ENCODE results near the gene LSM7.

DNA sequence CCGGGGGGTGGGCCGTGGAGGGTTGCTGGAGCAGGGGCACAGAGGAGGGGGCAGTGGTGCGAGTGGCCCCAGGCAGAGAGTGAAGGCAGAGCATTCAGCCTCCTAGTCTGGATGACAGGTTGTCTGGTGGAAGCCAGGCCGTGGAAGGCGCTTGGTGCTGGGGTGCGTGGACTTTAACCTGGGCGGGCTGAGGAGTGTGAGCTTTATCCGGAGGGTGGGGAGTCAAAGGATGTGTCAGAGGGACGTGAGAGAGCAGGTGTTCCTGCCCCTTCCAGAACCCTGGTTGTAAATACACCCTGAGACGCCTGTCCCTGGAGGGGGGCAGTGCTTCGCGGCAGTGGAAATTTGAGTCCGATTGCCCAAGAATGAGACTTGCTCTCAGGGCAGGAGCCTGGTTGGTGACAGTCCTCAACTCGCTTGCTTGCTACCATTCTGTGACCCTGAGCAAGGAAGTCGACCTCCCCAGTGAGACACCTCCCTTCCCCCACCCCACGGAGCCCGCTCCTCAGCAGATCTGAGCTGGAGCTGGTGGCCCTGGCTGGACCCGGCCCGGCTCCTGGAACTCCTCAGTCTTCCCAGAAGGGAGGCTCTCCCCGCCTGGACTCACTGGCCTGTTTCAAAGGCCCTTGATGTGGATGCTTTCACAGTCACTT, 2.4 kb upstream of the LSM7 start:
- no peak for TF ChIP-seq RAD21 (CRISPR knock-in tag; IDR thresholded peaks at IDR 0.05)
- peak; percentile 74; the same call in 1 of the 2 replicates for TF ChIP-seq CEBPB (IDR thresholded peaks at IDR 0.05; ENCODE audit: borderline replicate concordance, low read depth, low read length)
- peak in 1 of 2 experiments; percentile 88; a peak in 2 of 4 replicates for TF ChIP-seq POLR2A (IDR thresholded peaks at IDR 0.05; ENCODE audit: insufficient read depth in 1 of 2, low read depth in 2 of 2, low read length in 2 of 2)
- no peak for TF ChIP-seq FIP1L1 (IDR thresholded peaks at IDR 0.05; ENCODE audit: borderline replicate concordance, insufficient read depth, low read depth, low read length)
- TF ChIP-seq, protein P1, sequence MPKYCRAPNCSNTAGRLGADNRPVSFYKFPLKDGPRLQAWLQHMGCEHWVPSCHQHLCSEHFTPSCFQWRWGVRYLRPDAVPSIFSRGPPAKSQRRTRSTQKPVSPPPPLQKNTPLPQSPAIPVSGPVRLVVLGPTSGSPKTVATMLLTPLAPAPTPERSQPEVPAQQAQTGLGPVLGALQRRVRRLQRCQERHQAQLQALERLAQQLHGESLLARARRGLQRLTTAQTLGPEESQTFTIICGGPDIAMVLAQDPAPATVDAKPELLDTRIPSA (CRISPR knock-in tag; IDR thresholded peaks at IDR 0.05; ENCODE audit: borderline replicate concordance) = no peak
- 0 out of 2 replicates have a peak, but pooled peaks have one; percentile 15 for TF ChIP-seq KLF12 (CRISPR knock-in tag; IDR thresholded peaks at IDR 0.05; ENCODE audit: borderline replicate concordance)
- no peak for TF ChIP-seq U2AF1 (optimal IDR thresholded peaks at IDR 0.05; ENCODE audit: low read depth, low read length)
- no peak for TF ChIP-seq SRF (IDR thresholded peaks at IDR 0.05; ENCODE audit: low read depth, low read length)
- TF ChIP-seq GZF1 (CRISPR knock-in tag; IDR thresholded peaks at IDR 0.05) = no peak
- 0 out of 2 replicates have a peak, but pooled peaks have one; percentile 11 for TF ChIP-seq GATAD1 (CRISPR knock-in tag; IDR thresholded peaks at IDR 0.05)
- TF ChIP-seq, protein P2, sequence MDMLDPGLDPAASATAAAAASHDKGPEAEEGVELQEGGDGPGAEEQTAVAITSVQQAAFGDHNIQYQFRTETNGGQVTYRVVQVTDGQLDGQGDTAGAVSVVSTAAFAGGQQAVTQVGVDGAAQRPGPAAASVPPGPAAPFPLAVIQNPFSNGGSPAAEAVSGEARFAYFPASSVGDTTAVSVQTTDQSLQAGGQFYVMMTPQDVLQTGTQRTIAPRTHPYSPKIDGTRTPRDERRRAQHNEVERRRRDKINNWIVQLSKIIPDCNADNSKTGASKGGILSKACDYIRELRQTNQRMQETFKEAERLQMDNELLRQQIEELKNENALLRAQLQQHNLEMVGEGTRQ (IDR thresholded peaks at IDR 0.05; ENCODE audit: low read depth, low read length) = no peak
- TF ChIP-seq, protein P2 (CRISPR knock-in tag; IDR thresholded peaks at IDR 0.05; ENCODE audit: borderline replicate concordance) = no peak

Data from HepG2 (cell line).